IMR-90 (cell line): Measurements from ENCODE around the gene FKBP10. TPM values are rescaled to one million over a fixed set of nuclear protein-coding genes. Genes with fewer than 3 reads are reported as not detected.

Source experiments
- ATAC-seq: fragments of 200-7000 bp; cut with Tn5 transposase; 2 replicates; pipeline ENCODE4 v1.9.1; 2020; ENCODE audit warnings: low read depth, mild to moderate bottlenecking, moderate library complexity
- BruUV-seq: library from RNA; stranded (reverse); fragments of 400-500 nt; replicated peaks from 2 replicates; lab custom pipeline; 2021; lab: Mats Ljungman, UMichigan
- CTCF ChIA-PET: fragments of 300-600 bp; formaldehyde crosslinking; extraction: SDS; loops from one replicate; lab custom pipeline; 2021; ENCODE audit warnings: antibody characterized with exemption; lab: Yijun Ruan, JAX
- POLR2A ChIA-PET: fragments of 300-600 bp; sonication (Branson Sonifier 250); formaldehyde crosslinking; loops from one replicate; lab custom pipeline; 2022; ENCODE audit warnings: antibody characterized with exemption; ENCODE audit not compliant: unreplicated experiment; lab: Charles Lee
- DNase-seq: peaks from one replicate; pipeline ENCODE4 v3.0.0; 2013
- H2AFZ ChIP-seq: replicated peaks from 2 replicates; pipeline ENCODE3; 2013; ENCODE audit warnings: low read length, mild to moderate bottlenecking; ENCODE audit not compliant: poor library complexity
- H2AK5ac ChIP-seq: 2 replicates; pipeline ENCODE4 v1.6.1; 2013; ENCODE audit warnings: low read depth, low read length, inconsistent platforms
- H2AK9ac ChIP-seq: replicated peaks from 2 replicates; pipeline ENCODE3; 2013; ENCODE audit warnings: mild to moderate bottlenecking, low read depth, low read length, moderate library complexity; ENCODE audit not compliant: poor library complexity
- H2BK120ac ChIP-seq: 2 replicates; pipeline ENCODE4 v1.6.1; 2013; ENCODE audit warnings: low read depth, low read length, inconsistent platforms
- H2BK15ac ChIP-seq: 3 replicates; pipeline ENCODE4 v1.6.1; 2013; ENCODE audit warnings: low read depth, low read length, inconsistent platforms
- H2BK20ac ChIP-seq: 2 replicates; pipeline ENCODE4 v1.6.1; 2013; ENCODE audit warnings: low read depth, mild to moderate bottlenecking, inconsistent platforms, low read length, moderate library complexity
- H2BK5ac ChIP-seq: 2 replicates; pipeline ENCODE4 v1.6.1; 2013; ENCODE audit warnings: mild to moderate bottlenecking, low read depth, low read length, inconsistent platforms; ENCODE audit not compliant: poor library complexity, severe bottlenecking
- H3K14ac ChIP-seq: replicated peaks from 2 replicates; pipeline ENCODE4 v1.6.1; 2013; ENCODE audit warnings: low read depth, low read length, inconsistent platforms
- H3K18ac ChIP-seq: 2 replicates; pipeline ENCODE4 v1.6.1; 2013; ENCODE audit warnings: low read depth, low read length, control low read depth
- H3K23ac ChIP-seq: 2 replicates; pipeline ENCODE4 v1.6.1; 2013; ENCODE audit warnings: low read depth, low read length, inconsistent platforms
- H3K27ac ChIP-seq: 2 replicates; pipeline ENCODE4 v1.5.1; 2013; ENCODE audit warnings: mild to moderate bottlenecking, control low read depth, low read length; ENCODE audit not compliant: insufficient read depth
- H3K27me3 ChIP-seq: 2 replicates; pipeline ENCODE4 v1.6.1; 2013; ENCODE audit warnings: low read length; ENCODE audit not compliant: control insufficient read depth, insufficient read depth
- H3K36me3 ChIP-seq: 2 replicates; pipeline ENCODE4 v1.6.1; 2013; ENCODE audit warnings: low read length, mixed read lengths; ENCODE audit not compliant: control insufficient read depth, insufficient read depth
- H3K4ac ChIP-seq: 2 replicates; pipeline ENCODE4 v1.6.1; 2013; ENCODE audit warnings: low read depth, low read length, inconsistent platforms
- H3K4me1 ChIP-seq: 2 replicates; pipeline ENCODE4 v1.6.1; 2013; ENCODE audit warnings: low read length, mixed read lengths; ENCODE audit not compliant: control insufficient read depth, insufficient read depth
- H3K4me2 ChIP-seq: 2 replicates; pipeline ENCODE4 v1.6.1; 2013; ENCODE audit warnings: low read depth, mild to moderate bottlenecking, control low read depth, low read length, moderate library complexity
- H3K4me3 ChIP-seq: 2 replicates; pipeline ENCODE4 v1.5.1; 2013; ENCODE audit warnings: low read depth, mild to moderate bottlenecking, control low read depth, low read length, moderate library complexity; ENCODE audit not compliant: insufficient read depth
- H3K56ac ChIP-seq: 2 replicates; pipeline ENCODE4 v1.6.1; 2013; ENCODE audit warnings: low read length, inconsistent platforms; ENCODE audit not compliant: insufficient read depth; ENCODE audit errors: extremely low read depth
- H3K79me1 ChIP-seq, 2 experiments: 2 replicates each; pipeline ENCODE4 v1.6.1; 2013; ENCODE audit warnings: low read length in 2 of 2, inconsistent platforms in 1 of 2, low read depth in 1 of 2
- H3K9ac ChIP-seq: 2 replicates; pipeline ENCODE4 v1.6.1; 2013; ENCODE audit warnings: low read depth, low read length, control low read depth
- H3K9me1 ChIP-seq: 2 replicates; pipeline ENCODE4 v1.6.1; 2013; ENCODE audit warnings: low read length, inconsistent platforms; ENCODE audit not compliant: insufficient read depth
- H3K9me3 ChIP-seq: 2 replicates; pipeline ENCODE4 v1.6.1; 2013; ENCODE audit warnings: low read length; ENCODE audit not compliant: control insufficient read depth, insufficient read depth
- H4K20me1 ChIP-seq: 2 replicates; pipeline ENCODE4 v1.6.1; 2013; ENCODE audit warnings: low read length, inconsistent platforms; ENCODE audit not compliant: insufficient read depth
- H4K5ac ChIP-seq: 2 replicates; pipeline ENCODE4 v1.6.1; 2013; ENCODE audit warnings: mild to moderate bottlenecking, low read depth, low read length, control low read depth
- H4K8ac ChIP-seq, 2 experiments: 2 replicates each; pipeline ENCODE4 v1.6.1; 2013; ENCODE audit warnings: low read depth in 2 of 2, low read length in 2 of 2, control low read depth in 1 of 2, inconsistent platforms in 1 of 2
- H4K91ac ChIP-seq: 2 replicates; pipeline ENCODE4 v1.6.1; 2013; ENCODE audit warnings: low read depth, low read length, inconsistent platforms; ENCODE audit not compliant: insufficient read depth
- BHLHE40 ChIP-seq: fragments of 150-350 bp; IDR thresholded peaks from 2 replicates; pipeline ENCODE4 v1.6.1; 2016; ENCODE audit warnings: mild to moderate bottlenecking, low read depth, low read length
- CEBPB ChIP-seq: IDR thresholded peaks from 2 replicates; pipeline ENCODE4 v1.6.1; 2012; ENCODE audit warnings: low read depth, low read length, improper control_type of control experiment
- CHD1 ChIP-seq: IDR thresholded peaks from 2 replicates; pipeline ENCODE4 v1.6.1; 2012; ENCODE audit warnings: low read depth, low read length, improper control_type of control experiment
- CTCF ChIP-seq: conservative IDR thresholded peaks from 2 replicates; pipeline ENCODE4 v1.5.1; 2012; ENCODE audit warnings: mild to moderate bottlenecking, low read depth, low read length, improper control_type of control experiment
- FOS ChIP-seq: fragments of 150-350 bp; IDR thresholded peaks from 2 replicates; pipeline ENCODE4 v1.6.1; 2016; ENCODE audit warnings: low read depth, low read length
- MAFK ChIP-seq: IDR thresholded peaks from 2 replicates; pipeline ENCODE4 v1.6.1; 2012; ENCODE audit warnings: low read depth, low read length, improper control_type of control experiment
- MAZ ChIP-seq: IDR thresholded peaks from 2 replicates; pipeline ENCODE4 v1.6.1; 2012; ENCODE audit warnings: low read depth, mild to moderate bottlenecking, low read length, improper control_type of control experiment, moderate library complexity, borderline replicate concordance
- MXI1 ChIP-seq: IDR thresholded peaks from 2 replicates; pipeline ENCODE4 v1.6.1; 2012; ENCODE audit warnings: low read depth, mild to moderate bottlenecking, low read length, moderate library complexity, borderline replicate concordance
- NFE2L2 ChIP-seq: fragments of 150-350 bp; IDR thresholded peaks from 2 replicates; pipeline ENCODE4 v1.6.1; 2016; ENCODE audit warnings: low read depth, mild to moderate bottlenecking, low read length
- RAD21 ChIP-seq: IDR thresholded peaks from 2 replicates; pipeline ENCODE4 v1.6.1; 2012; ENCODE audit warnings: low read length, improper control_type of control experiment
- RCOR1 ChIP-seq: IDR thresholded peaks from 2 replicates; pipeline ENCODE4 v1.6.1; 2012; ENCODE audit warnings: mild to moderate bottlenecking, low read length, improper control_type of control experiment; ENCODE audit not compliant: insufficient replicate concordance
- RFX5 ChIP-seq: IDR thresholded peaks from 2 replicates; pipeline ENCODE4 v1.8.0; 2012; ENCODE audit warnings: low read depth, mild to moderate bottlenecking, low read length, moderate library complexity
- SMC3 ChIP-seq: fragments of 150-350 bp; IDR thresholded peaks from 2 replicates; pipeline ENCODE4 v1.6.1; 2016; ENCODE audit warnings: low read depth, mild to moderate bottlenecking, antibody characterized with exemption, low read length, moderate library complexity
- WGBS, 2 experiments: methylation state at CpG; one replicate each; pipeline versions ENCODE4 v1.1.5 to v1.1.7; 2013; ENCODE audit warnings: missing lambda C conversion rate in 2 of 2; ENCODE audit not compliant: insufficient read length in 1 of 2; ENCODE audit errors: extremely low coverage in 2 of 2; 5-methylcytosine and 5-hydroxymethylcytosine counted together
- dilution Hi-C: fragments of 300-500 bp; cut with HindIII; formaldehyde crosslinking; loops from one replicate; pipeline ENCODE4 v1.14.3; 2018; ENCODE audit warnings: low sequenced_read_pairs; ENCODE audit not compliant: unreplicated experiment
- in situ Hi-C: fragments of 300-500 bp; cut with MboI; formaldehyde crosslinking; loops from 3 replicates; pipeline ENCODE4 v1.14.3; 2019; ENCODE audit warnings: low sequenced_read_pairs, inconsistent platforms, mixed read lengths
- intact Hi-C: fragments of 100-400 bp; cut with micrococcal nuclease; formaldehyde crosslinking; loops from 2 replicates; pipeline ENCODE4 v1.10.0; 2022
- polyA plus RNA-seq, 3 experiments: library from polyadenylated mRNA; depleted of rRNA; stranded (reverse); fragments of >200 nt; gene quantifications; 2 replicates each; pipeline ENCODE4 v1.2.3, GENCODE V29; 2012; ENCODE audit warnings: low replicate concordance in 1 of 3
- total RNA-seq: library from RNA; depleted of rRNA; stranded (reverse); fragments of >200 nt; gene quantifications from 2 replicates; pipeline ENCODE4 v1.2.3, GENCODE V29; 2012
- TF ChIP-seq, protein P1 (sequence below): fragments of 150-350 bp; IDR thresholded peaks from 2 replicates; pipeline ENCODE4 v1.6.1; 2016; ENCODE audit warnings: low read depth, mild to moderate bottlenecking, low read length, moderate library complexity, borderline replicate concordance

Gene FKBP10
- total and polyA plus RNA-seq, 2 of the 4 experiments (the other 2 are of a cell fraction) = 170 to 984 TPM

- H3K18ac ChIP-seq = peak overlapping the region; percentile 32
- peak; percentile 83 for ATAC-seq
- H4K5ac ChIP-seq = peak overlapping the region; percentile 28
- peak overlapping the region; percentile 1 for H3K4me2 ChIP-seq
- H3K79me1 ChIP-seq = peaks cover 11 to 70% of the 10 kb centered on the region in 2 experiments; a peak in 3 of 4 replicates
- DNase-seq = peak; percentile 96
- H4K8ac ChIP-seq = peak overlapping the region; percentile 66 to 77
- 0 out of 2 replicates have a peak overlapping the region, but pooled peaks have one; percentile 28 for H3K56ac ChIP-seq
- peaks cover 34% of the 10 kb centered on the region for H3K4me1 ChIP-seq
- peaks cover 44% of the 10 kb centered on the region for H4K20me1 ChIP-seq
- no peaks in the 10 kb centered on the region for H3K9me3 ChIP-seq
- dilution Hi-C loops (no loop called here), in situ Hi-C loops (no loop called here), intact Hi-C loops (loop anchor here (1.0 kb wide), 1 partner anchor 24 kb away; no protein-coding TSS in a partner anchor)
- WGBS, 2 experiments = no CpG with 5 or more reads among the region's 12 CpGs
- peak overlapping the region; percentile 76 for H2AFZ ChIP-seq
- H3K23ac ChIP-seq = peak overlapping the region; percentile 77; the same call in 1 of the 2 replicates
- peak overlapping the region; percentile 81 for H2BK5ac ChIP-seq
- H2BK15ac ChIP-seq = peak overlapping the region; percentile 74; the same call in 1 of the 3 replicates
- no TSS peak for BruUV-seq
- H2BK20ac ChIP-seq = peak overlapping the region; percentile 9; the same call in 1 of the 2 replicates
- H3K36me3 ChIP-seq = peaks cover 7% of the 10 kb centered on the region; the same call in 1 of the 2 replicates
- H3K9me1 ChIP-seq = peaks cover 23% of the 10 kb centered on the region
- H2BK120ac ChIP-seq = peak overlapping the region; percentile 83
- POLR2A ChIA-PET = interaction anchor here (0.7 to 0.8 kb wide), 2 partner anchors 9 to 27 kb away, joined by 3 to 6 read pairs; partner anchors contain the start of gene JUP
- peak overlapping the region; percentile 47 for H2AK9ac ChIP-seq
- no peaks in the 10 kb centered on the region for H3K27me3 ChIP-seq
- peak overlapping the region; percentile 84 for H3K4ac ChIP-seq
- no peak overlapping the region for H3K4me3 ChIP-seq
- no peak overlapping the region for H3K9ac ChIP-seq
- CTCF ChIA-PET = interaction anchor here (0.6 to 1.6 kb wide), 3 partner anchors 9 to 24 kb away, joined by 5 to 7 read pairs (median 7); partner anchors contain the start of gene JUP
- H3K27ac ChIP-seq = peak overlapping the region; percentile 82
- peak overlapping the region; percentile 66 for H4K91ac ChIP-seq
- peak overlapping the region; percentile 64 for H3K14ac ChIP-seq
- peak overlapping the region; percentile 97 for H2AK5ac ChIP-seq
- no peak; the same call in none of the 2 replicates for TF ChIP-seq BHLHE40
- no peak for TF ChIP-seq FOS
- peak; percentile 48; the same call in 1 of the 2 replicates for TF ChIP-seq MAZ
- TF ChIP-seq, protein P1, sequence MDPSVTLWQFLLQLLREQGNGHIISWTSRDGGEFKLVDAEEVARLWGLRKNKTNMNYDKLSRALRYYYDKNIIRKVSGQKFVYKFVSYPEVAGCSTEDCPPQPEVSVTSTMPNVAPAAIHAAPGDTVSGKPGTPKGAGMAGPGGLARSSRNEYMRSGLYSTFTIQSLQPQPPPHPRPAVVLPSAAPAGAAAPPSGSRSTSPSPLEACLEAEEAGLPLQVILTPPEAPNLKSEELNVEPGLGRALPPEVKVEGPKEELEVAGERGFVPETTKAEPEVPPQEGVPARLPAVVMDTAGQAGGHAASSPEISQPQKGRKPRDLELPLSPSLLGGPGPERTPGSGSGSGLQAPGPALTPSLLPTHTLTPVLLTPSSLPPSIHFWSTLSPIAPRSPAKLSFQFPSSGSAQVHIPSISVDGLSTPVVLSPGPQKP = no peak
- TF ChIP-seq RFX5 = no peak
- TF ChIP-seq MXI1 = no peak
- TF ChIP-seq SMC3 = no peak; the same call in 1 of the 2 replicates
- TF ChIP-seq NFE2L2 = no peak
- peak; percentile 79 for TF ChIP-seq RCOR1
- TF ChIP-seq RAD21 = peak; percentile 12; the same call in 1 of the 2 replicates
- no peak for TF ChIP-seq CTCF
- TF ChIP-seq CEBPB = no peak
- TF ChIP-seq MAFK = no peak
- TF ChIP-seq CHD1 = no peak
Measured at GRCh38 chr17:41777574-41778188, 35.1 kb upstream of the FKBP10 start.
